Measurements from ENCODE around the gene WNT7B.
"Not testable (repeated sequence)": the region's sequence is repeated elsewhere in the genome, so short reads cannot be mapped to it uniquely, and the experiment has no call there.

WNT7B gene

DNA sequence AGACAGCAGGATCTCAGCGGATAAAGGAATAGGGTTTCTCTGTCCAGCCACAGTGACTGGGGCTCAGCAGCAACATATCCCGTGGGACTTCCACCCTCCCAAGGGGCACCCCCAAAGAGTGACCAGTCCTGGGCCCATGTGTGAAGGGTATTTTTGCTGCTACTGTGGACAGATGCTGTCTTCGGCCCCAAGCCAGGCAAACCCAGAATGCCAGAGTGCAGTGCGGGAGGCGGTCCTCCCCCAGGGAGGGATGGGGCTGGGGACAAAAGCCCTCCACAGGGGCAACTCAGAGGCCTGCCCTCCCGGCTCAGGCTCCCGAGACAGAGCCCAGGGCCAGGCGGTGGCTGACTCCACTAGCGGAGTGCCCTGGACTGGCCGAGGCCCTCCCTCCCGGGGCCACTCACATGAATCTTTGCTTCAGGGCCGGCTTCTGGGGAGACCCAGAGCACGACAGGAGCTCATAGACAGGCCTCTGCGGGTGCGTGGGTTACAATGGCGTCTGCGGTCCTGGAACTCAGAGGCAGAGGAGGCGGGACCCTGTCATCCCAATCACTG lies 34.7 kb upstream of the WNT7B start:
- H3K36me3 Mint-ChIP-seq (ENCODE audit: low read depth) = no peaks in the 10 kb centered on the region
- H3K4me3 Mint-ChIP-seq = no peak overlapping the region
- H3K27ac Mint-ChIP-seq = no peak overlapping the region
- H3K9me3 Mint-ChIP-seq = peaks cover 7% of the 10 kb centered on the region
- H3K4me1 Mint-ChIP-seq (ENCODE audit: low read depth) = peaks cover 5% of the 10 kb centered on the region
- no peaks in the 10 kb centered on the region for H3K27me3 Mint-ChIP-seq

- Mint-ChIP-seq H3K4me3 (no peak overlapping the region), H3K9me3 (peaks cover 7% of the 10 kb centered on the region), H3K4me1 (ENCODE audit: low read depth) (peaks cover 10% of the 10 kb centered on the region), H3K27me3 (no peaks in the 10 kb centered on the region), H3K27ac (no peak overlapping the region), H3K36me3 (ENCODE audit: low read depth) (no peaks in the 10 kb centered on the region)
Measured at GRCh38 chr22:46010951-46011626, 34.1 kb upstream of the WNT7B start.

DNA sequence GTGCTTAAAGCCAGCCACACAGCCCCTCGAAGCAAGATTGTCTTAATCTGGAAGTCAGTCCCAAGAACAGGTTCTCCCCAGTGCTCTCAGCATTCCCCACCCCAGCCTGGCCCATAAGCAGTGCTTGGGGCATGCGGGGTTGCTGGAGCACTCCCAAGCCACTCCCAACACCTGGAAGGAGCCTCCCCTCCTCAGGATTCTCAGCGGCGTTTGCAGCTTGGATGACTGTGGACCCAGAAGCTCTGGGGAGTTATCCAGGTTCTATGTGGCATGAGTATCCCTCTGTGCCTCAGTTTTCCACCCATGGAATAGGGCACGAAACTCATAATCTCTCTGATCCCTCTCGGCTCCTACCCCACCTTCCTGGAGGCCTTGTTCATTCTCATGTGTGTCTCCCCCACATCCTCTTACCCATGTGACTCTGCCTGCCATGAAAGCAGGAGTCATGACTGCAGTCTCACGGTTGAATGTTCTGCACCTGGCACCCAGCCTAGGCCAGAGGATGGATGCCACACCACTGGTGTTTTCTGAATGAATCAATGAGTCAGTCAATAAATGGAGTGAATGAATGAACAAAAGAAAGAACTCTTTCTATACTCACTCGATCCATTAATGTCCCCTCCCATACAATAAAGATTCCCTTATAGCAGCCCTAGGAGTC lies 33.4 kb upstream of the WNT7B start:
- Mint-ChIP-seq H3K4me1 (ENCODE audit: low read depth) (peaks cover 17% of the 10 kb centered on the region), H3K27me3 (no peaks in the 10 kb centered on the region), H3K9me3 (peaks cover 7% of the 10 kb centered on the region), H3K36me3 (ENCODE audit: low read depth) (no peaks in the 10 kb centered on the region), H3K4me3 (no peak overlapping the region), H3K27ac (no peak overlapping the region)

DNA sequence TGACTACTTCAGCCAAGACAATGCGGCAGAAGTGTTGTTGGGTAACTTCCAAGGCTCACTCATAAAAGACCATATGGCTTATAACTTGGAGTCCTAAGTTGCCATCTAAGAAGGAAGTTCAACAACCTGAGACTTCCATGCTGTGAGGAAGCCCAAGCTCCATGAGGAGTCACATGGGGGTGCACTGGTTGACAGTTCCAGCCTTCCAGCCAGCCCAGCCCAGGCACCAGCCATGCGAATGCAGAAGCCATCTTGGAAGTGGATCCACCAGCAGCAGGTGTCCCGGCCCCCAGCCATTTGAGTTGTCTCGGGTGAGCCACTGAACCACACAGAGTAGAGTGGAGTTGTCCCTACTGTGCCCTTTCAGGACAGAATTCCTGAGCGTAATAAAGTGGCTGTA lies 32.8 kb upstream of the WNT7B start:
- H3K4me3 Mint-ChIP-seq = no peak overlapping the region
- no peak overlapping the region for H3K27ac Mint-ChIP-seq
- no peaks in the 10 kb centered on the region for H3K27me3 Mint-ChIP-seq
- H3K36me3 Mint-ChIP-seq (ENCODE audit: low read depth) = no peaks in the 10 kb centered on the region
- H3K9me3 Mint-ChIP-seq = peaks cover 7% of the 10 kb centered on the region
- H3K4me1 Mint-ChIP-seq (ENCODE audit: low read depth) = peaks cover 21% of the 10 kb centered on the region

GRCh38 chr22:46008836-46009596 lies 32.1 kb upstream of the WNT7B start:
- H3K27me3 Mint-ChIP-seq = no peaks in the 10 kb centered on the region
- H3K4me3 Mint-ChIP-seq = no peak overlapping the region
- no peaks in the 10 kb centered on the region for H3K36me3 Mint-ChIP-seq (ENCODE audit: low read depth)
- H3K27ac Mint-ChIP-seq = peak overlapping the region; percentile 3
- peaks cover 28% of the 10 kb centered on the region for H3K4me1 Mint-ChIP-seq (ENCODE audit: low read depth)
- peaks cover 7% of the 10 kb centered on the region for H3K9me3 Mint-ChIP-seq

- Mint-ChIP-seq H3K27me3 (no peaks in the 10 kb centered on the region), H3K4me3 (no peak overlapping the region), H3K27ac (no peak overlapping the region), H3K9me3 (peaks cover 7% of the 10 kb centered on the region), H3K4me1 (ENCODE audit: low read depth) (peaks cover 32% of the 10 kb centered on the region), H3K36me3 (ENCODE audit: low read depth) (no peaks in the 10 kb centered on the region)
Measured at GRCh38 chr22:46008291-46008690, 31.3 kb upstream of the WNT7B start.

GRCh38 chr22:46007848-46008261 lies 30.9 kb upstream of the WNT7B start:
- Mint-ChIP-seq H3K9me3 (peaks cover 7% of the 10 kb centered on the region), H3K4me3 (no peak overlapping the region), H3K27ac (no peak overlapping the region)

DNA sequence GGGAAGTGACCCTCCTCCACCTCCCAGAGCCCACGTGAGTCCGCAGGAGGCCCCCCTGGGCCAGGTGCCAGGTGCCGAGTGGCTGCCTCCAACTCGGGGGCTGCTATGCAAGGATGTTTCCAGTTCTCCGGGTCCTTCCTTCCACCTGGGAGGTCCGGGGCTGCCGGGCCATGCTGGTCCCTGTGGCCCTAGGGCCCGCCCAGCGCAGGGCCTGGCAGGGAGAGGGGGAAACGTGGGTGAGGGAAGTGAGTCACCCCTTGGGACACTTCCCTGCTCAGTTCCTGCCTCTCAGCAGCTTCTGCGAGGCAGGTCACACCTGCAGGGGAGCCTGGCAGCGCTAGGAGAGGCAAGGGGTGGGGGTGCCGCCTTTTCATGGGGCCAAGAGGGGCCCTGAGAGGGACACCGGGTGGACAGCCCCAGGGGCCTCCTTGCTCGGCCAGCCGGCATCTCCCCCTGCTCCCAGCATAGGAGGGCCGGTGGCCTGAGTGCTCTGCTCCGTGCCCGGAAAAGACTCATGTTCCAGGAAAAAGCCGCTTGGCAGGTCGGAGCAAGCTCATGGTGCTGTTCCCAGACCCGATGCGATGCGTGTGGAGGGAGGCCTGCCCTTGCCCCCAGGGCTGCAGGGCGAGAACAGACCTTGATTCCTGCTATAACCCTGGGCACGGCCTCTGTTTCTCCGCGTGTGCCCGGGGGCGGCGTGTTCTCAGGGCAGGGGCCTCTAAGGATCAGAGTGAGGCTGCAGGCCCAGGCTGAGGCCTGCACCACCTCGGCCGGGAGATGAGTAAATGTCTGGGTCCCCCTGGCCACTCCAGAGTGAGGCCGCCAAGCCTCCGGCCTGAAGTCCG lies 30.3 kb upstream of the WNT7B start:
- H3K27ac Mint-ChIP-seq = no peak overlapping the region
- no peaks in the 10 kb centered on the region for H3K36me3 Mint-ChIP-seq (ENCODE audit: low read depth)
- H3K27me3 Mint-ChIP-seq = no peaks in the 10 kb centered on the region
- H3K4me3 Mint-ChIP-seq = no peak overlapping the region
- H3K4me1 Mint-ChIP-seq (ENCODE audit: low read depth) = peaks cover 28% of the 10 kb centered on the region
- peaks cover 7% of the 10 kb centered on the region for H3K9me3 Mint-ChIP-seq

More at GRCh38 chr22:46007848-46008261, 30.9 kb upstream of the WNT7B start:
- H3K27me3 Mint-ChIP-seq = no peaks in the 10 kb centered on the region
- peaks cover 28% of the 10 kb centered on the region for H3K4me1 Mint-ChIP-seq (ENCODE audit: low read depth)
- H3K36me3 Mint-ChIP-seq (ENCODE audit: low read depth) = no peaks in the 10 kb centered on the region

DNA sequence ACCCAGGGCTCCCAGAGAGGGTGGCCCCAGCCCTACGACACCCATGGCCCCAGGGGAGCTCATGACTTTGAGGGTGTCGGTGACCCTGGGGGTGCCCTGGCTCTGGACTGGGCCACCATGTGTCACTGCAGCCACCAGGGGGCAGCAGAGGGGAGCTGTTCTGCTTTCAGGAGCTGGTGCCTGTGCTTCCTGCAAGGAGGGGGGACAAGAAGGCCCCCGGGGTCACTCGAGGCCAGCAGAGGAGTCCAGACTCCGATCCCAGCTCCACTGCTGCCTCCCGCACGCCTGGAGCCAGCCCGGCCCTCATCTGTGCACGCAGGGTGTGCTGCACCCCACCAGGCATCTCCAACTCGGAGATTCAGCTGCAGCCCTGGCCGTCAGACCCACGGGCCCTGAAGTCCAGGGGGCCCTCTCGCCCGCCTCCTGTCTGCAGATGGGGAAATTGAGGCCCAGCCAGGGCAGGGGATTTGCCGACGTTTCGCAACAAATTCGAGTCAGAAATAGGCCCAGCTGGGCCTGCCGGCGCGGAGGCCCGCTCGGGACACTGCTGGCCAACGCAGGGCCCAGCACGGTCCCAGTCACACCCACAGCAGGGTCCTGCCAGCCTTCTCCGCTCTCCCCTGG lies 29.5 kb upstream of the WNT7B start:
- peak overlapping the region; percentile 26 for H3K27ac Mint-ChIP-seq
- peaks cover 7% of the 10 kb centered on the region for H3K9me3 Mint-ChIP-seq
- H3K36me3 Mint-ChIP-seq (ENCODE audit: low read depth) = no peaks in the 10 kb centered on the region
- peaks cover 28% of the 10 kb centered on the region for H3K4me1 Mint-ChIP-seq (ENCODE audit: low read depth)
- no peak overlapping the region for H3K4me3 Mint-ChIP-seq
- no peaks in the 10 kb centered on the region for H3K27me3 Mint-ChIP-seq

- H3K27ac Mint-ChIP-seq; H3K9me3 Mint-ChIP-seq; H3K27me3 Mint-ChIP-seq; H3K36me3 Mint-ChIP-seq (ENCODE audit: low read depth); H3K4me3 Mint-ChIP-seq: not testable (repeated sequence)
- H3K4me1 Mint-ChIP-seq (ENCODE audit: low read depth) = peaks cover 28% of the 10 kb centered on the region
Measured at GRCh38 chr22:46005116-46005705, 28.2 kb upstream of the WNT7B start.

- Mint-ChIP-seq H3K9me3 (peaks cover 2% of the 10 kb centered on the region), H3K4me3 (peak overlapping the region; percentile 36), H3K4me1 (ENCODE audit: low read depth) (peaks cover 28% of the 10 kb centered on the region), H3K27ac (peak overlapping the region; percentile 83), H3K27me3 (no peaks in the 10 kb centered on the region), H3K36me3 (ENCODE audit: low read depth) (no peaks in the 10 kb centered on the region)
Measured at GRCh38 chr22:46004105-46004866, 27.3 kb upstream of the WNT7B start.

GRCh38 chr22:46003271-46004091 lies 26.5 kb upstream of the WNT7B start:
- Mint-ChIP-seq H3K9me3 (no peaks in the 10 kb centered on the region), H3K4me1 (ENCODE audit: low read depth) (peaks cover 28% of the 10 kb centered on the region), H3K36me3 (ENCODE audit: low read depth) (no peaks in the 10 kb centered on the region), H3K27me3 (no peaks in the 10 kb centered on the region), H3K4me3 (no peak overlapping the region), H3K27ac (peak overlapping the region; percentile 83)
